HG03139 (cell line): ENCODE measurements around the gene OGG1.

Experiments used
- ATAC-seq: cut with Tn5 transposase; IDR thresholded peaks from one replicate; pipeline ENCODE4 v1.9.1; 2021; ENCODE audit not compliant: unreplicated experiment

OGG1 gene

DNA sequence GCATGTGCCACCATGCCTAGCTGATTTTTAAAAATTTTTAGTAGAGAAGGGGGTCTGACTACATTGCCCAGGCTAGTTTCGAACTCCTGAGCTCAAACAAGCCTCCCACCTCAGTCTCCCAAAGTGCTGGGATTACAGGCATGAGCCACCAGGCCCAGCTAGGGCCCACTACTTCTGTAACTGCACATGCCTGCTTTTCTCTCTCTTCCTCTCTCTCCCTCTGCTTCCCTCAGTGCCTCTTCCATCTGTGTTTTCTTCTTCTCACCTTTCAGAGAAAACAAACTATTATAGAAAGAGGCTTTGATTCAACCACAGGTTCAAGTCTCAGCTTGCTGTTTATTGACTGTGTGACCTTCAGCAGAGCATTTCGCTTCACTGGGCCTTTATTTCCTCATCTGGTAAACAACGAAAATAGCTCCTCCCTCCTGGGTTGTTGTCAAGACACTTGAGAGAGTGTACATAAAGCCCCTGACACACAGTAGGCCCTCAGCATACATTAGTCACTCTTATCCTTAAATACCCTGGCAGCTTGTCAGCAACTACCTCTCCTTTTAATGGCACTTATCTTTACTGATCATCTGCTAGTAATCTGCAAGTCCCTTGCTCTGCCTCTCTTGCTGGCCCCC, 32.3 kb downstream of the OGG1 start:
- no peak for ATAC-seq

DNA sequence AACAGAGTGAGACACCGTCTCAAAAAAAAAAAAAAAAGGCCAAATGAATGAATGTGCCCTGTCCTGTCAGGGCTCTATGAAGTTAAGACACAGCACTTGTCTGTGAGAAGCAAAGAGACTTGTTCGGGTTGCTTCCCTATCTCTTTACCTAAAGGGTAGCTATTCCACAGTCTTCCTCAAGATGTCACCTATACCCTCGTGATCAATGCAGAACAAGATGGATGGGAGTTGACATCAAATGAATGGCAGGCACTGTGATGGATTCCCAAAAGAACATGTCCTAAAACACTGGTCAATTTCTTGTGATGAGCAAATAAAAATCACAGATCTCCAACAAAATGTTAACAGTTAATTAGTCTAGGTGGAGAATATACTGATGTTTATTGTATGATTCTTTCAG, 33.0 kb downstream of the OGG1 start:
- ATAC-seq = no peak

DNA sequence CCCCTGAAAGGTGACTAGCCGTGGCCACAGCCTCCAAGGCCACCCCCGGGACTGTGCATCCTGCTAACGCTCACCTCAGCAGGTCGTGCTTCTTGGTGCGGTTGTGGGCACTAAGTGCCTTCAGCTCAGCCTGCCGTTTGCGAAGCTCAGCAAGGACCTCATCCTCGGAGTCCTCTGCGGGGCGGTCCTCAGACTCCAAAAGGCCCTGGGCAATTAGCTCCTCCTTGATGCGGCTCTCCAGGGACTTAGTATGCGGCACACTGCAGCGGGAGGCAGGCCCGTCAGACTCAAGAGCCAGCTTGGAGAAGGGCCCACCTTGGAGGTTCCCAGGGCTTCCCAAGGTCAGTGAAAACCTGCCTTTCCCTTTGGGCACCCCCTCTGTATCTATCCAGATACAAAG, 34.2 kb downstream of the OGG1 start:
- ATAC-seq = no peak

DNA sequence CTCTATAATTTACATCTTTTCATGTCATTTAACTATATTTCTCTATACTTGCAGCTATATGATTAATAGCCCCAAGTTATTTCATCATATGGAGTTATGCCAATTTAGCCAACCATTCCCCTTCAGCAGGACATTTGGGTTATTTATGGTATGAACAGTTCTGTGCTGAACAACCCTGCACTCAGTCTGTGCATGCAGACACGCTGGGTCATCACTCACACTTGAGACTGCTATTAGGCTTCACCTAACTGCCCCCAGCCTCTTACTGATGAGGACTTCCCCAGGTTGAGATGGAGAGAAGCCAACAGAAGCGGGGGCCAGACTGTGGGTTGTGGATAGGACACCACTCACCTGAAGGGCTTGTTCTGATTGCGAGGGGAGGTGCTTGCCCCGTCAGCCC, 35.2 kb downstream of the OGG1 start:
- no peak for ATAC-seq

DNA sequence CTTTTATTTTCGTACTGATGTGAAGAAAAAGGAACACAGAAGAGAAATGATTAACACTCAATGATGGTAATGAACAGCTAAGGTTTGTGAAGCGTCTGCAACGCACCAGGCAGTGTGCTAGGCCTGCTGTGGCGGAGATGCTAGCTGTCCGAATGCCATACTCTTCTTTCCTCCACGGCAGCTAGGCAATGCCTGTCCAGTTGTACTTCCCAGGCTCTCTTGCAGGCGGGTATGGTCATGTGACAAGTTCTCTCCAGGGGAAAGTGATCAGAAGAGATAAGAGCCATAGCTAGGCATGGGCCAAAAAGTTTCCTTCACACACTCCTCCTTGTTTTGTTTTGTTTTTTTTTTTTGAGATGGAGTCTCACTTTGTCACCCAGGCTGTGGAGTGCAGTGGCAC, 35.9 kb downstream of the OGG1 start:
- no peak for ATAC-seq

DNA sequence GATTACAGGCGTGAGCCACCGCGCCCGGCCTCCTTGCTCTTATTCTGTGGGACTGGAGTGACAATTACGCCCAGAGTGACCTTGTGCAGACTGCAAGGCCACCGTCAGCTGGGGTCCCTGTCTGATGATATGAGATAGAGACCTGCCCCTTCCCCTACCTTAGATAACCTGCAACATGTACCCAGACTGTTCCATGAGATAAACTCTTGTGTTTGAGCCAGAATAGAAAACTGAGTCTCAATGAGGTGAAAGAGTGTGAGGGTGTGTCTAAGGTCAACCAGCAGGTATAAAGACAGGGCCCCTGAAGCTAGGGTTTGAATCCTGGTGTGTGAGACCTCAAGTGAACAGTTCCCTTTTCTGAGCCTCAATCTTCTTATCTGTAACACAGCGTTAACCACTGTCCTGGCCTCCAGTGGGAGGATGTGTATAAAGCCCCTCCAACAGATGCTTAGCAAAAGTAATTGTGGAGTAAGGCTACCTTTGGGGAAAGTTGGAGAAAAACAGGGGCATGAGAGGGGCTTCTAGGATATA, 36.5 kb downstream of the OGG1 start:
- ATAC-seq = no peak

DNA sequence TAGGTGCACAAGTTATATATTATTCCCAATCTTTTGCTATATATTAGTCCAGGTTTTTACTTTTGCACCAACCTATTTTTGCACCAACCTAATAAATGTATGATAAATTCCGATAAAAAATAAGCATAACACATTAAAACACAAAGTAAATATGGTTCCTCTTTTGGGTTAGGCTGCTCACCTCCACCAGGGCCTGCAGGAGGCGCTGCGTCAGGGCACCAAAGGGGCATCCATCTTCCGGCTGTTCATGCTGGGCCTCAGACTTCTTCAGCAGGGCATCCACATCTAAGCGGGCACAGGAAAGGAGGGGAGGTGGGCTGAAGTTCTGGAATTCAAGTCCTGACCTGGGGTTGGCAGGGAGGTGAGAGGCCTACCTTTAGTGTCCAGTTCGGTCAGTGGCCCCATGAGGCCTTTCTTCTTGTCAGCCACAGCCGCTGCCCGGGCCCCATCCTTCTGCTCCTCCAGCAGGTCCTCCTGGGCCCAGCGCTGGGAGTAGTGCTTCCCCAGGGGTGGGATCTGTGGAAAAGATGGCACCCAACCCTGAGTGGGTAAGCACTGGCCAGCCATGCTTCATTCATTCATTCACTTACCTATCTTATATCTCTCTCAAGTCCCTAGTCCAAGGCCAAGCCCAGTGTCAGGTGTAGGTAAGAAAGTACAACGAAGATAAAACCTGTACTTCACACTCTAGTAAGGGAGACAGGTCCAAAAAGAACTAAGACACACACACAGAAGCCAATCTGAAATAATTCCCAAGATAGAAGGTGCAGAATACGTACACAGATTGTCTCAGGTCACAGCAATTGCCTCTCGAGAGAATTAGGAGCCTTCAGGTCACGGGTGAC, 37.3 kb downstream of the OGG1 start:
- ATAC-seq = no peak

DNA sequence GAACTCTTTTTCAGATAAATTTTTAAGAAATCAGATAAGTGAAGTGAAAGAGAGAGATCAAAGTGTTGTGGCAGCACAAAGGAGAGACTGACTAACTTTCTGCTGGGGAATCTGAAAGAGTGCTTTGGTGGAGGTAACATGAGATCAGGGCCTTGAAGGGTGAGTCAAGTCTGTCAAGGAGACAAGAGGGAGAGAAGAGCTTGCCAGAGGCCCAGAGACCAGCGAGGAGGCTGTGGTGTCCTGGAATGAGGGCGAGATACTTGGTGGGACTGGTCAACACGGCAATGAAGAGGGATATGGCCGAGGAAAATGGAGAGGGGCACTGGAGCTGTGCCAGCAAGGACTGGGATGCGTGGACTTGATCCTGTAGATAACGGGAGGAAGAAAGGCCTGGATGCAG, 38.0 kb downstream of the OGG1 start:
- ATAC-seq = no peak

DNA sequence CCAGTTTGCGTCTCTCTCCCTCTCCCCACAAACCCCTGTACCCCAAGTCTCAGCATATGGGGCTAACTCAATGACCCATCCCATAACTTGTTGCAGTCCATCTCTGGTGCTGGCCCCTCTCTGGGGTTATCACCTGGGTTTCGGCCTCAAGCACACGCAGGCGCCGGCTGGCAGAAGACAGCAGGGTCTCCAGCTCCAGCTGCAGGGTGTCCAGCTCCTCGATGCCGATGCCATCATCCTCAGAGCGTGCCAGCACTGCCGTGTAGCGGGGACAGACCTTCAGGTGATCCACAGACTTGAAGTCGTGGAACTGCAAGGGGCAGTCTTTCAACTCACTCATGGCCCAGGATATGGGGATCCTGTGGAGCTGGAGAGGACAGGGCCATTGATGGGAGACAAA, 41.4 kb downstream of the OGG1 start:
- no peak for ATAC-seq

DNA sequence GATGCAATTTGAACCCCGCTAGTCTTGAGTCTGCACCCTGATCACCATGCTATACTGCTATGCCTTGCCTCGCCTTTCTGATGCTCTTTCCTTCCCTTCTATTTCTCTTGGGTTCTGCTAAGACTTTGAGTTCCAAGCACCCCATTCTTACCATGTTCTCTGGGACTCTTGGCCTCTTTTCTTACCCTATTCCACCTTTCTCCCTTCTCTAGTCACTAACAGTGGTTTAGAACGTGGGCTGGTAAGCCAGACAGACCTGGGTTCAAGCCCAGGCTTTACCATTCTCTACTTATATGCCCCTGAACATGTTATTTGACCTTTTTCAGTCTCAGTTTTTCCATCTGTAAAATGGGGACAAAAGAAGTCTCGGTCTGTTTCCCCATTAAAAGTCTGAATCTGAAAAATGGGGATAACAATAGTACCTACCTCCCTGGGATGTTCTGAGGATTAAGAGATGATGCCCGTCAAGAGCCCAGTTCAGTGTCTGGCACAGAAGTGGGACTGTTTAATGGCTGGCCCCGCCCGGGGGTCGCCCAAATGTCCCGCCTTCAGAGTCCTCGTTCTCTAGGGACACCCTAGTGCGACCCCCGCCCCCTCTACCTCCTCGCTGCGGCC, 42.1 kb downstream of the OGG1 start:
- ATAC-seq = no peak

DNA sequence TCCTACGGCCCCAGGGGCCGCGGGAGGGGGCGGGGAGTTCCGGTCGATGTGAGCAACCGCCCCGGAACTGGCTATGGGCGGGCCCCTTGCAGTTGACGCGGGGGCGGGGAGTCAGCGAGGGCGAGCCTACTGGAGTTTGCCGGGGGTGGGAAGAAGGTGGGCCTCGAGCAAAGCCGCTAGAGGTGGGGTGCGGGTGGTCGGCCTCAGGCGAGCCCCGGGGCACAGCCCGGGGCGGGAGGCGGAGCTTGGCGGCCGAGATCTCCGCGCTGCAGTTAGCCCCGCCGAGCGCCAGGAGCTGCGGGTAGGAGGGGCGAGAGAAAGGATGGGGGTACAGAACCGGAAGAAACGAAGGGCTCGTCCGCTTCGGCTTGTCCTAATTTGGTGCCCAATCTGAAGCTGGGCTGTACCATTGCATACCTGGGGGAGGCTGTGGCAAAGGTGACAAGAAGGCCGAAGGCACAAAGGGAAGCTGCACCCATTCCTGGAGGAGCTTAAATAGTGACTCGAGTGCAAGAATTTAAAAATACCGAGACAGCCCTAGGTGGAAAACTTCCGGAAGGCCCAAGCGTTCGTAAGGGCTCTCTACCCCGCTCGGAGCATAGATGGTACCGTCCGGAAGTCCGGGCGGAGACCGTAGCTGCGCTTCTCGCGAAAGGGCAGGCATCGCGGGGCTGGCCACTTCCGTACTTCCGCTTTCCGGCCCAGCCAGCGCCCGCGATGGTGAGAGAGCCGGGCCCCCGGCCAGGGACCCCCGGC, 42.8 kb downstream of the OGG1 start, which contains the start of the genes ARPC4 and TADA3:
Gene ARPC4 (plus strand): TSS at position 678 of the 756 bp plus-strand sequence. CDS start 40 bp downstream, at position 718.
Gene TADA3 (minus strand): TSS at position 69 of the 756 bp plus-strand sequence. CDS start 1,007 bp downstream, outside the sequence.
- peak; percentile 73 for ATAC-seq

DNA sequence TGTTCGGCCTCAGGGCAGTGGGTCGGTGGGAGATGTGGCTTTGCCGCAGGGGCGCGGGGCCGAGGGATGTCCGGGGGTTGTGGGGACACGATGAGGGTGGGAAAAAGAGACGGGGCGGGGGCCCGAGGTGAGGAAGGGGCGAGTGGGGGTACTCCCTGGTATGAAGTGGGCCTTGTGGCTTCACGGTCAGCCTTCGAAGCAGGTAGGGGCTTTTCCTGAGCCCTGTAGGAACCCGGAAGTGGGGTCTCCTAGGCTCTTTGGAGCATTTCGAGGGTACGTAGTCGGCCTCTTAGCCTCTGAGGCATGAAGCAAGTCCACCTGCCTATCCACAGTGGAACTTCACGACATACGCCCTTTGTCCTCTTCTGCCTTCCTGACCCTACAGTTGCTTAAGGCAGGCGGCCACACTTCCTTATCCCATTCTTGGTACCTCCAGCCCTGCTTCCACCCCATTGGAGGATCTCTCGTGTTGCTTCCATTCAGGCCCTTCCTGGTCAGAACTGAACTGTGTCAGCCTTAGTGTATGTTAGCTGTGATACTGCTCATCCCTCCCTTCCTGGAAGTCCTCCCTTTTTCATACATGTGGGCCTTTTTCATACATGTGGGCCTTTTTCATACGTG, 43.5 kb downstream of the OGG1 start:
- no peak for ATAC-seq

DNA sequence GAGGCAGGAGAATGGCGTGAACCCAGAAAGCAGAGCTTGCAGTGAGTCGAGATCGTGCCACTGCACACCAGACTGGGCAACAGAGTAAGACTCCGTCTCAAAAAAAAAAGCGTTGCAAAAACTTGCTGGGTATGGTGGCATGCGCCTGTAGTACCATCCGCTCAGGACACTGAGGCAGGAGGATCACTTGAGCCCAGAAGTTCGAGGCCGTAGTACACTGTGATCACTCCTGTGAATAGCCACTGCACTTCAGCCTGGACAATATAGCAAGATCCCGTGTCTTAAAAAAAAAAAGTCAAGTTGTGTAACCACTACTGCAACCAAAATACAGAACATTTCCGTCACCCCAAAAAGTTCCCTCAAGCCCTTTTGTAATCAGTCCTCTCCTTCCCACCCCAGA, 44.6 kb downstream of the OGG1 start:
- no peak for ATAC-seq

DNA sequence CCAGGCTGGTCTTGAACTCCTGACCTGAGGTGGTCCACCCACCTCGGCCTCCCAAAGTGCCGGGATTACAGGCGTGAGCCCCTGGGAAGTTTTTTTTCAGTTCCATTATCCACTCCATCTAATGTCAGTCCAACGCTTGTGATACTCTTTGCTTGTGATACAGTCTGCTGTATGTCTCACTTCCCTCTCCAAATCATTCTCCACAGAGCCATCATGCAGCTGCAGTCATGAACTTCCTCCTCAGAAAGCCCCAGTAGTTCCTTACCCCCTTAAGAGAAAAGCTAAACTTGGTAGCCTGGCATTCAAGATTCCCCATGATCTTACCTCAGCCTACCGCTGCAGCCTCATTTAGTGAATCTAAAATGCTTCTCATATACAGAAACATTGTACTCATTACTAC, 45.5 kb downstream of the OGG1 start:
- ATAC-seq = no peak

DNA sequence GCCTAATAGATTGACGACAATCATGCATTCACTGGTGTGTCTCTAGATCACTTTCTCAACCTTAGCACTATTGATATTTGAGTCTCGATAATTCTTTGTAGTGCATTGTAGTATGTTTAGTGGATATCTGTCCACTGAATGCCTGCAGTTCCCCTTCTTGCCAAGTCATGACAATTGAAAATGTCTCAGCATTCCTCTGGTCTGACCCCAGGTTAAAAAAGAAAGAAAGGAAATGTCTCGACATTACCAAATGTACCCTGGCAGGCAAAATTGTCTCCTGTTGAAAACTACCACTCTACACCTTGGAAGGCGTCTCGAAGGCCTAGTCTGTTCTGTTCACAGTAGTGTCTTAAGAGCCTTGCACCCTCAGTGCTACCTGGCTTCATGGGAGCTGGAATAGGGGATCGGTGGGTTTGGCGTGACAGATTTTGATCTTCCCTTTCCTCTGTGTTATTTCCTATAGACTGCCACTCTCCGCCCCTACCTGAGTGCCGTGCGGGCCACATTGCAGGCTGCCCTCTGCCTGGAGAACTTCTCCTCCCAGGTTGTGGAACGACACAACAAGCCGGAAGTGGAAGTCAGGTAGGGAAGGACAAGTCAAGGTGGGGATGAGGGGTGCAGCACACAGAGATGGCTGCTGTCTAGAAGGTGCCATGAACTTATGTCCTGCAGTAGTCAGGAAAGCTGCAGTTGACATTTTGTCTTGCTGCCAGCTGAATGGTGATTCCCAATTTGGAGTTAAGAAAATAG, 47.6 kb downstream of the OGG1 start:
- ATAC-seq = no peak

DNA sequence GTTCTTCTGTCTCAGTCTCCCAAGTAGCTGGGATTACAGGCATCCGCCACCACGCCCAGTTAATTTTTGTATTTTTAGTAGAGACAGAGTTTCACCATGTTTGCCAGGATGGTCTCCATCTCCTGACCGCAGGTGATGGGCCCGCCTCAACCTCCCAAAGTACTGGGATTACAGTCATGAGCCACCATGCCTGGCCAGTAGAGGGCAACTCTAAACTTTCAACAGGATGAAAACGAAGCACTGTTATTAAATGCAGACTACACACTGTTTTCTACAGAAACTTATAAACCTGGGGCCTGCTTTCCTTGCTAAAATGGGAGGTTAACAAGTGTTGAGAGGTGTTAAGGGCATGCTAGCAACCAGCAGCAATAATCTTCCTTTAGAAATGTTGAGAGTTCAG, 50.8 kb downstream of the OGG1 start:
- ATAC-seq = no peak

DNA sequence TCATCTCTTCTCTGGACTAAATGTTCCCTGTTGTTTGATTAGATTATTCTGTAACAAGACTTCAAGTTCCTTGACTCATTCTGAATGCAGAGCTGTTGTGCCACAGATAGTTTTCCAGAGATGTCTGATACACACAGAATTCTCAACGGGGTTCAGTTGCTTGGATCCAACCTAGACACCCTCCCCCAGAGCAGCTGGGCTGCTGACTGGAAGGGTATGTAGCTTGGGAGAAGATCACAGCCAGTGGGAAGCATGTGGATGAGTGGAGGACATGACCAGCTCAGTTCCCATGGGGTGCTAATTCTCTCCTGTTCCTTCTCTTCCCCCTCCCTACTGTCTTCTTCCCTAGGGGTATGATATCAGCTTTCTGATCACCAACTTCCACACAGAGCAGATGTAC, 53.7 kb downstream of the OGG1 start:
- no peak for ATAC-seq

DNA sequence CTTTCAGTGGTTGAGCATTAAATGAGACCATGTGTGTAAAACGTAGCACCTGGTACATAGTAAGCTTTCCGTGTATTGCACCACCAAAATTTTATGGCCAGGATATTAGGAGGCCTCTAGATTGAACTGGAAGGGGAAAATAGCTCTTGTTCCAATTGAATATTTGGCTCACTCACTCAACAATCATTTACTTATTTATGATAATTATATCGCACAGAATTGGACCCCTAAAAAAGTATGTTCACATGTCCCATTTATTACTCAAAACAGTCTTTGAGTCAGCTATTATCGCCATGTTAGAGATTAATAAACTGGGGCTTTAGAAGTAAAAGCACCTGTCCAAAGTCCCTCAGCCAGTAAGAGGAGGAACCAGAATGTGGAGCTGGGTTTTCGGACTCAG, 55.2 kb downstream of the OGG1 start:
- no peak for ATAC-seq

DNA sequence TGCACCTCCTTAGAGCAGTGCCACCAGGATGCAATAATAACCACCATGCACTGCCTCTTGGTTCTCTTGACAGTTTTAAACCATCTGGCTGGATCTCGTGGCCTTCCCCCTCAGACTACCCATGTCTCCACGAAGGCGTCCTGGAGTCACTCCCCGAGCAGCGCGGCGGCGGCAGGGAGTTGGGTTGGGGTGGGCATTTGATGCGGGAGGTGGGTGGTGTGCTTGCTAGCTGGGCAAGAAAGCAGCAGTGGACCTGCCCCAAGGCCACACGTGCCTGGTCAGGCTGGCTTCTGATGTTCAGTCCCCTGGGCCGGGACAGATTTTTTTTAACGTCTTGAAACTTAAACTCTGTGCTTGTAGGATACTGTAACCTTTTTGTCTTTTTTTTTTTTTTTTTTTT, 56.4 kb downstream of the OGG1 start:
- ATAC-seq = no peak
